ENCODE results near the gene FOXL2. TPM values are rescaled to one million over a fixed set of nuclear protein-coding genes. Genes with fewer than 3 reads are reported as not detected.

The FOXL2 gene
- total and polyA plus RNA-seq, 2 of the 4 experiments (the other 2 are of a cell fraction), result 0.07 TPM; not detected in 1

DNA sequence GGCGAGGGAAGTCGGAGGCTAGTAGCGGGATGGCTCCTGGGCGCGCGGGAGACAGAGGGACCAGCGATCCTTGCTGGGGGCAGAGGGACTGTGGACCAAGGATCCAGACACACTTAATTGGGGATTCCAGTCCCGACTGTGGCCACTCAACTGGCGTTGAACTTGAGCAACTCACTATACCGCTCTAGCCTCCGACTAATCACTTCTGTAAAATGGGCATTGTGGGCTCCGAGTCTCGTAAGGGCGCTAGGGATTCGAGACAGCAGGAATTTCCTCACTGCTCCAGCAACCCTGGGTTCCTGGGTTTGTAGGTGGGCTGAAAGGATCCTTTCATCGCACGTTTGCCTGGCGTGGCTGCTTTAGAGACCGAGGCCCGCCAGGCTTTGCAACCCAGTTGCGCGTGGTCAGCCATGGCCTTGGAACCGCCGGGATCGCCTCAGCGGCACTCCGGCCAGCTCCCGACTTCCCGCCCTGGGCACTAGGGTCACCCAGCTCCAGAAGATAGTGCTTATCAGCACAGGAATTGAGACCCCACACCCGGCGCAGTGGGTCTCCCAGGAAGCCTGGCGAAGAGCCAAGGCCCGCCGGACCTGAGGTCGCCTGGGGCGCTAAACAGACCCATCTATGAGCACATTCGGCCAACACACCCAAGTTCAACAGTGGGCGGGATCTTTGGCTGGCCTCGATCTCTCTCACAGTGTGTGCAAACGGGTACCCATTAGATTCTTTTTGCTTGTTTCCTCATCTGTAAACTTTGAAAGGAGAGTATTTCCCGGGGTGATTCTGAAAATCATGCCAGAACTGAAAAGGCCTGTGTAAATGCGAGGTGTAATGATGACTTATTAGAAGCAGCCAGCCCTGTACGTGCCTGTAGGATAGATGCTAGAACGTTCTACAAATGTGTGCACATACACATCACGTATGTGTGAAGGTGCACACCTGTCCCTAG lies 9.9 kb downstream of the FOXL2 start:
- no TSS peak for BruUV-seq (replicated peaks)
- Histone ChIP-seq H3K4me2 (ENCODE audit: low read depth, low read length) (peak overlapping the region; percentile 48; the same call in 1 of the 2 replicates), H3K4me3 (ENCODE audit: insufficient read depth, low read depth, low read length) (no peak overlapping the region), H3K18ac (ENCODE audit: low read depth, low read length) (no peak overlapping the region), H4K8ac (ENCODE audit: low read depth in 2 of 2, low read length in 2 of 2) (no peak overlapping the region), H2BK120ac (ENCODE audit: low read depth, low read length) (no peak overlapping the region), H3K4ac (ENCODE audit: low read depth, low read length) (no peak overlapping the region), H3K9ac (ENCODE audit: low read depth, low read length) (no peak overlapping the region), H3K9me1 (ENCODE audit: insufficient read depth, low read length) (peaks cover 6% of the 10 kb centered on the region; the same call in 1 of the 2 replicates), H3K9me3 (ENCODE audit: control insufficient read depth, insufficient read depth, low read length) (no peaks in the 10 kb centered on the region), H2BK5ac (ENCODE audit: low read depth, low read length, poor library complexity, severe bottlenecking) (no peak overlapping the region), H2BK20ac (ENCODE audit: low read depth, low read length) (no peak overlapping the region), H3K27me3 (ENCODE audit: control insufficient read depth, insufficient read depth, low read length) (peaks cover 84% of the 10 kb centered on the region), H3K27ac (ENCODE audit: insufficient read depth, low read length) (no peak overlapping the region), H4K91ac (ENCODE audit: insufficient read depth, low read depth, low read length) (no peak overlapping the region), H4K5ac (ENCODE audit: low read depth, low read length) (no peak overlapping the region), H3K79me1 (ENCODE audit: low read depth in 1 of 2, low read length in 2 of 2) (no peaks in the 10 kb centered on the region), H2AFZ (replicated peaks; ENCODE audit: low read length, poor library complexity) (peak overlapping the region; percentile 89), H2AK9ac (replicated peaks; ENCODE audit: low read depth, low read length, poor library complexity) (peak overlapping the region; percentile 75), H4K20me1 (ENCODE audit: insufficient read depth, low read length) (peaks cover 14% of the 10 kb centered on the region; the same call in 1 of the 2 replicates), H3K56ac (ENCODE audit: extremely low read depth, insufficient read depth, low read length) (no peak overlapping the region), H3K23ac (ENCODE audit: low read depth, low read length) (peak overlapping the region; percentile 65; the same call in 1 of the 2 replicates), H3K4me1 (ENCODE audit: control insufficient read depth, insufficient read depth, low read length) (peaks cover 4% of the 10 kb centered on the region; the same call in 1 of the 2 replicates), H2AK5ac (ENCODE audit: low read depth, low read length) (peak overlapping the region; percentile 33; the same call in 1 of the 2 replicates), H3K36me3 (ENCODE audit: control insufficient read depth, insufficient read depth, low read length) (no peaks in the 10 kb centered on the region), H3K14ac (replicated peaks; ENCODE audit: low read depth, low read length) (no peak overlapping the region), H2BK15ac (ENCODE audit: low read depth, low read length) (no peak overlapping the region)
- in situ Hi-C loops (cut with MboI; ENCODE audit: low sequenced_read_pairs), result loop anchor here (10.0 kb wide), 1 partner anchor 178 kb away; no protein-coding TSS in a partner anchor
- WGBS, 2 experiments (ENCODE audit: extremely low coverage in 2 of 2, insufficient read length in 1 of 2), result 12% methylated on average over 11 of the region's 45 CpGs; no CpG with 5 or more reads in 1 of the 2 experiments
- ChIA-PET POLR2A (ENCODE audit: unreplicated experiment) (no interaction called here), CTCF (interaction anchor here (0.6 to 1.6 kb wide), 15 partner anchors 10 to 407 kb away, joined by 3 to 26 read pairs (median 4); partner anchors contain the start of gene CEP70)
- DNase-seq, result no peak
- TF ChIP-seq RCOR1 (IDR thresholded peaks at IDR 0.05; ENCODE audit: insufficient replicate concordance, low read length) (no peak), BHLHE40 (IDR thresholded peaks at IDR 0.05; ENCODE audit: low read depth, low read length) (no peak), NFE2L2 (IDR thresholded peaks at IDR 0.05; ENCODE audit: low read depth, low read length) (no peak), FOS (IDR thresholded peaks at IDR 0.05; ENCODE audit: low read depth, low read length) (no peak), SMC3 (IDR thresholded peaks at IDR 0.05; ENCODE audit: low read depth, low read length) (no peak), CHD1 (IDR thresholded peaks at IDR 0.05; ENCODE audit: low read depth, low read length) (no peak), RAD21 (IDR thresholded peaks at IDR 0.05; ENCODE audit: low read length) (no peak), RFX5 (IDR thresholded peaks at IDR 0.05; ENCODE audit: low read depth, low read length) (no peak)
- TF ChIP-seq, protein P1, sequence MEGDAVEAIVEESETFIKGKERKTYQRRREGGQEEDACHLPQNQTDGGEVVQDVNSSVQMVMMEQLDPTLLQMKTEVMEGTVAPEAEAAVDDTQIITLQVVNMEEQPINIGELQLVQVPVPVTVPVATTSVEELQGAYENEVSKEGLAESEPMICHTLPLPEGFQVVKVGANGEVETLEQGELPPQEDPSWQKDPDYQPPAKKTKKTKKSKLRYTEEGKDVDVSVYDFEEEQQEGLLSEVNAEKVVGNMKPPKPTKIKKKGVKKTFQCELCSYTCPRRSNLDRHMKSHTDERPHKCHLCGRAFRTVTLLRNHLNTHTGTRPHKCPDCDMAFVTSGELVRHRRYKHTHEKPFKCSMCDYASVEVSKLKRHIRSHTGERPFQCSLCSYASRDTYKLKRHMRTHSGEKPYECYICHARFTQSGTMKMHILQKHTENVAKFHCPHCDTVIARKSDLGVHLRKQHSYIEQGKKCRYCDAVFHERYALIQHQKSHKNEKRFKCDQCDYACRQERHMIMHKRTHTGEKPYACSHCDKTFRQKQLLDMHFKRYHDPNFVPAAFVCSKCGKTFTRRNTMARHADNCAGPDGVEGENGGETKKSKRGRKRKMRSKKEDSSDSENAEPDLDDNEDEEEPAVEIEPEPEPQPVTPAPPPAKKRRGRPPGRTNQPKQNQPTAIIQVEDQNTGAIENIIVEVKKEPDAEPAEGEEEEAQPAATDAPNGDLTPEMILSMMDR (conservative IDR thresholded peaks at IDR 0.05; ENCODE audit: low read depth, low read length), result no peak
- intact Hi-C loops (cut with micrococcal nuclease), result loop anchor here (1.0 to 5.0 kb wide), 3 partner anchors 42 to 392 kb away; no protein-coding TSS in a partner anchor
- dilution Hi-C loops (cut with HindIII; ENCODE audit: low sequenced_read_pairs, unreplicated experiment), result no loop called here
- ATAC-seq (ENCODE audit: low read depth), result no peak
